ENCODE measurements around the gene ADGRD1. TPM values are rescaled to one million over a fixed set of nuclear protein-coding genes. Genes with fewer than 3 reads are reported as not detected.
A peak's percentile ranks its signal among the peaks of the same experiment; 100 is the strongest.

The ADGRD1 gene
- total RNA-seq, 3 donors from 2014 or later = 11.6 to 47.5 (median 18.7) TPM

GRCh38 chr12:131049549-131050339, 96.0 kb downstream of the ADGRD1 start:
- TF ChIP-seq CTCF (IDR thresholded peaks at IDR 0.05) (no peak), POLR2AphosphoS5 (IDR thresholded peaks at IDR 0.05) (no peak), POLR2A (IDR thresholded peaks at IDR 0.05) (no peak)
- Histone ChIP-seq H3K4me1 (no peaks in the 10 kb centered on the region), H3K27ac (peak overlapping the region in 1 of 2 donors; percentile 43), H3K36me3 (no peaks in the 10 kb centered on the region), H3K9me3 (no peaks in the 10 kb centered on the region), H3K27me3 (no peaks in the 10 kb centered on the region), H3K4me3 (no peak overlapping the region)
- intact Hi-C loops (cut with DNase I; ENCODE audit: low total_unique reads) = no loop called here
- DNase-seq (ENCODE audit: low spot score in 2 of 2) = peak in 1 of 2 donors; percentile 37

DNA sequence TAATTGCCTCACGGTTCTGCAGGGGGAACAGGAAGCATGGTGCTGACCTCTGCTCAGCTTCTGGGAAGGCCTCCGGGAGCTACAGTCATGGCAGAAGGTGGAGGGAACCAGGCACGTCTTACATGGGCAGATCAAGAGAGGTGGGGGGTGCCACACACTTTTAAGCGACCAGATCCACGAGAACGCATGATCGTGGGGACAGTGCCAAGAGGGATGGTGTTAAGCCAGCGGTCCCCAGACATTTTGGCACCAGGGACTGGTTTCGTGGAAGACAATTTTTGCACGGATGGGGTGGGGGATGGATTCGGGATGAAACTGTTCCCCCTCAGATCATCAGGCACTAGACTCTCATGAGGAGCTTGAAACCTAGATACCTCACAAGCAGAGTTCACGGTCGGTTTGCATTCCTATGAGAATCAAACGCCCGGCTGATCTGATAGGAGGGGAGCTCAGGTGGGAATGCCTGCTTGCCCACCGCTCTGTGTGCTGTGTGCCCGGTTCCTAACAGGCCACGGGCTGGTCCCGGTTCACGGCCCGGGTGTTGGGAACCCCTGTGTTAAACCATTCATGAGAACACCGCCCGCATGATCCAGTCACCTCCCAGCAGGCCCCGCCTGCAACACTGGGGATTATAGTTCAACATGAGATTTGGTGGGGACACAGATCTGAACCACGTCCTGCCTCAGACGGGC, 96.9 kb downstream of the ADGRD1 start:
- DNase-seq (ENCODE audit: low spot score in 2 of 2) = peak in 1 of 2 donors; percentile 44
- Histone ChIP-seq H3K27me3 (no peaks in the 10 kb centered on the region), H3K27ac (no peak overlapping the region), H3K9me3 (no peaks in the 10 kb centered on the region), H3K36me3 (no peaks in the 10 kb centered on the region), H3K4me1 (no peaks in the 10 kb centered on the region), H3K4me3 (no peak overlapping the region)
- no peak for TF ChIP-seq CTCF (IDR thresholded peaks at IDR 0.05)
- no peak for TF ChIP-seq POLR2A (IDR thresholded peaks at IDR 0.05)
- TF ChIP-seq POLR2AphosphoS5 (IDR thresholded peaks at IDR 0.05) = no peak
- intact Hi-C loops (cut with DNase I; ENCODE audit: low total_unique reads) = no loop called here

DNA sequence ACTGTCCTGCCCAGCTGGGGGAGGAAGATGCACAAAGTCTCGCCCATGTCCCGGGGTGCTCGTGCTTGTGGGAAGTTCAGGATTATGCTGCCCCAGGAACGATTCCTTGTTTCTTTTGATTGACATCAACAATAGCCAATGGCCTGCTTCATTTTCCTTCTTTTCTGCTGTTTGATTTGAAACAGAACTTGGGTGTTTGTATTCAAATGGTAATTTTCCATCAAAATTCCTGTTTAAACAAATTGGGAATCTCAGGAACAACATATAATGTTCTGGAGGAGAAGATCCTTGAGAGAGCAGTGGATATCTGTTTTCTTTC, 97.4 kb downstream of the ADGRD1 start:
- Histone ChIP-seq H3K27me3 (no peaks in the 10 kb centered on the region), H3K36me3 (no peaks in the 10 kb centered on the region), H3K4me3 (no peak overlapping the region), H3K4me1 (no peaks in the 10 kb centered on the region), H3K27ac (no peak overlapping the region), H3K9me3 (no peaks in the 10 kb centered on the region)
- no peak for DNase-seq (ENCODE audit: low spot score in 2 of 2)
- intact Hi-C loops (cut with DNase I; ENCODE audit: low total_unique reads) = no loop called here
- TF ChIP-seq POLR2AphosphoS5 (IDR thresholded peaks at IDR 0.05) = no peak

GRCh38 chr12:131052063-131052781, 98.5 kb downstream of the ADGRD1 start:
- no peaks in the 10 kb centered on the region for H3K4me1 ChIP-seq
- no peak for TF ChIP-seq CTCF (IDR thresholded peaks at IDR 0.05)
- no peak for TF ChIP-seq POLR2AphosphoS5 (IDR thresholded peaks at IDR 0.05)
- TF ChIP-seq POLR2A (IDR thresholded peaks at IDR 0.05) = no peak
- DNase-seq (ENCODE audit: low spot score in 2 of 2) = peak in 1 of 2 donors; percentile 20

DNA sequence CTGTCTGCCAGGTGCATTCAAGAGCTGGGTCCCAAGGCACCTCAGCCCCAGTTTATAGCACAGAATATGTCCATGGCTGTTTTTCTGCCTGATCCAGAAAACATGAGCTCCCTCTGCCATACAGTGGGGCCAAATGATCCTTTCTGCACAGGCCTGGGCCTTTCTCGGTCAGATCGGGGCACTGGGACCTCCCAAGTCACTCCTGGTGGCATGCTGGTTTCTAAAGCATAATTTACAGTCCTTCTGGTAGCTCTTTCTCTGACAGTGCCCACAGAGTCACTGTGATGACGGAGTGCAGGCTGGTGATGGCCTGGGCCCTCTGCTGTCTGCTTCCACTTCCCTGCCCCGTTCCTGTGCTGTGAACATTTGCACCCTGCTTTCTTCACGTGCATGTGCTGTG, 99.2 kb downstream of the ADGRD1 start:
- intact Hi-C loops (cut with DNase I; ENCODE audit: low total_unique reads) = no loop called here
- peak in 1 of 2 donors; percentile 10 for DNase-seq (ENCODE audit: low spot score in 2 of 2)
- H3K36me3 ChIP-seq = no peaks in the 10 kb centered on the region
- no peak for TF ChIP-seq POLR2A (IDR thresholded peaks at IDR 0.05)
- no peak for TF ChIP-seq CTCF (IDR thresholded peaks at IDR 0.05)
- no peak overlapping the region for H3K4me3 ChIP-seq
- H3K27me3 ChIP-seq = no peaks in the 10 kb centered on the region
- H3K4me1 ChIP-seq = no peaks in the 10 kb centered on the region
- H3K9me3 ChIP-seq = no peaks in the 10 kb centered on the region
- H3K27ac ChIP-seq = no peak overlapping the region

More at GRCh38 chr12:131052063-131052781, 98.5 kb downstream of the ADGRD1 start:
- Histone ChIP-seq H3K36me3 (no peaks in the 10 kb centered on the region), H3K27me3 (no peaks in the 10 kb centered on the region), H3K4me3 (no peak overlapping the region), H3K9me3 (no peaks in the 10 kb centered on the region), H3K27ac (no peak overlapping the region)
- intact Hi-C loops (cut with DNase I; ENCODE audit: low total_unique reads) = no loop called here

All from breast epithelium (tissue), 4 donors.